ENCODE measurements around the gene PPEF1.
A peak's percentile ranks its signal among the peaks of the same experiment; 100 is the strongest.
"Not testable (repeated sequence)": the region's sequence is repeated elsewhere in the genome, so short reads cannot be mapped to it uniquely, and the experiment has no call there.

The PPEF1 gene

DNA sequence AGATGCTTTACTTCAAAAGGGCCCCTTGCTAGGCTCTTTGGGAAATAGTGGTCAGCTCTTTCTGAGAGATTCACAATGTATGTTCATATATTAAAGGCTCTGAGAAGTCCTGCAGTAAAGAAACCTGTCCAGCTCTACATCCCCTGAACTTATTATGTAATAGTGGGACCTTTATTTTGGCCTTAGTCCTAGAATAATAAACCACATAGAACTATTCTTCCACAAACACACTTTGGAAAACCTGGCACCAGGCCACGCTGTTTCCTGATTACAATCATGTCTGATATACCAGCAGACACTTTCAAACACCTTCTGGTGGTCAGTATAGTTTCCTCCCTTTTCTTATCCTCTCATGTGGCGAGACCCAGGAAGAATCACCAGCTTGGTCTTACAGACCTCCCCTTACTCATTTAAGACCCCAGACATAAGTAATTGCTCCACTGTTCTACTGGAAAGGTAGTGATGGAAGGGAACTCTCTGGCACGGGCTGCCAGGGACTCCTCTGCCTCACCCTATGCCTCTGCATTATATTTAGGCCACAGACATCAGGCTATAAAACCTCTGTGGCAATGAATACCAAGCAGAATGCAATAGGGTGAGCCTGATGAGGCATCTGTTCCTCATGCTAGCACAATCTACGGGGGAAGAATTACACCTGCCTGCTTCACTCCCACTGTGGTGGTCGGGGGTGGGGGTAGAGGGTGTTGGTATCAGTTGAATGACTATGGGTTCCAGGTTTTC, 5.7 kb upstream of the PPEF1 start:
- FAIRE-seq = no peak

DNA sequence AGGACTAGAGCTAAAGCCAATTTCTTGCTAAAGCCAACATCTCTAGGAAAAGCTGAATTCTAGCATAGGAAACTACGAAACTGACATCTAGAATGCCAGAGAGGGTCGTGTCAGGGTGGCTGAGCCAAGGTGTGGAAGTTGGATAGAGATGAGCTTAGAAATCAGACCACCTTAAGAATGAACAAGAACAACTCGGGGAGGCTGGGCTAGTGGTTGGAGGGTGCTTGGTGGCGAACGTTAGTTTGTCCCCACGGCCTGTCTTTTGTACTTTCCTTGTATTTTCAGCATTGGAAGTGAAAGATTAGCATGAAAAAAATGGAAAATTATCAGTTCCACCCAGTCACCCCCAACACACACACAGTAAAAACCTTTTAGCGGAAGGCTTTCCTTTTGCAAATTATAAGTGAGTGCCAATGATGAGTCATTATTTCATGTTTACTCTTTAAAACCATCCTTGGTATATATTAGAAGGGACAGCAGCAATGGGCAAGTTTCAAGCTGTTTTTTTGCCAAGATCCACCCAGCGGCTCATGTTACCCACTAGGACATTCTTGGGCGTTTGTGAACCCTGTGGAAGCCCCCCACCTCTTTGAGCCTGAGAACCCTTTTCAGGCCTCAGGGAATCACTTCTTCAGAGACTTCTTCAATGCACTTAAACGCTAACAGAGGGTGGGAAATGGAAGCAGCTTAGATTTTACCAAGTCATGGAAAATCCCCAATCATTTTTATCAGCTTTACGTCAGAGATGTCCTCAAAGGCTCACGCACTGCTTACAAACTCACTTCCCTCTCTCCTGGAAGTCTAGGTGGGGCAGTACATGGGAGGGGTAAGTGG, 4.9 kb upstream of the PPEF1 start:
- FAIRE-seq (no peak), DNase-seq (ENCODE audit: low spot score) (peak; percentile 6)

More for the DNA sequence above, 5.7 kb upstream of the PPEF1 start:
- no peak for DNase-seq (ENCODE audit: low spot score)

- FAIRE-seq (no peak), DNase-seq (ENCODE audit: low spot score) (no peak)
These were observed 2.4 kb downstream of the PPEF1 start for GRCh38 chrX:18709833-18710232.

- no peak for FAIRE-seq
- DNase-seq (ENCODE audit: low spot score) = no peak
These were observed 7.5 kb downstream of the PPEF1 start for GRCh38 chrX:18714910-18715309.

GRCh38 chrX:18719852-18720251, 12.4 kb downstream of the PPEF1 start:
- no peak for DNase-seq (ENCODE audit: low spot score)
- no peak for FAIRE-seq

DNA sequence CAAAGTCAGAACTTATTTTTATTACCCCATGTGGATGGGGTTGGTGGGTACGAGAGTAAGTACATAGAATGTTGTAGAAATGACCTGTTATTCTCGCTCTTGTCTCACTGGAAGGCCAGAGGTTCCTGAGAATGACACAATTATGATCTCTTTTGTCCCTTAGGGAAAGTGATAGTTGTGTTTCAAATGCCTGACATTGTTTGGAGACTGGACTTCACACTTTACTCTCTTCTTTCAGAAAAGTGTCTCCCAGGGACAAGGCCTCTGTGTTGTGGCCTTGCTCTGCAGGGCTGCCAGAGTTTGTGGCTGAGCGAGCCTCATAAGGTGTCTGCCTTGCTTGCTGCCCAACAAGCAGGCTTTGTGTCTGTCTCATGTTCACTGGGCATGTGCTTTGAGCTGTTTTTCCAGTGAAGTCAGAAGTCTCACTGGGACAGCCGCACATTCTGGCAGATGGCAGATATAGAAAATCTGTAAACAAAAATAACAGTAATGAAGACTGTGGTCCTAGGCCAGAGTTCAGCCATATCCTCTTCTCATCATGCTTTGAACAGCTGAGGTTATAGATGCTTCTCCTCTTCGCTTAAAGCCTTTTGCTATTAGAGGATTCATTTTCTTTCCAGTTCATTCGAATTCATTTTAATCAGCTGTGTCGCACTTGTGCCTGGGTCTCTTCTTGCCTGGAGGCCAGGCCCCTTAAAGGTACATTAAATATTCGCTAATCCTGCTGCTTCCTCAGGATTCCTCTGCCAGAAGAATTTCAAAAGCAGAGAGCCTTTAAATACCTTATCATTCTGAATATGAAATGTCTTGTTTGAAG, 14.4 kb downstream of the PPEF1 start:
- DNase-seq (ENCODE audit: low spot score) (no peak), FAIRE-seq (no peak)

DNA sequence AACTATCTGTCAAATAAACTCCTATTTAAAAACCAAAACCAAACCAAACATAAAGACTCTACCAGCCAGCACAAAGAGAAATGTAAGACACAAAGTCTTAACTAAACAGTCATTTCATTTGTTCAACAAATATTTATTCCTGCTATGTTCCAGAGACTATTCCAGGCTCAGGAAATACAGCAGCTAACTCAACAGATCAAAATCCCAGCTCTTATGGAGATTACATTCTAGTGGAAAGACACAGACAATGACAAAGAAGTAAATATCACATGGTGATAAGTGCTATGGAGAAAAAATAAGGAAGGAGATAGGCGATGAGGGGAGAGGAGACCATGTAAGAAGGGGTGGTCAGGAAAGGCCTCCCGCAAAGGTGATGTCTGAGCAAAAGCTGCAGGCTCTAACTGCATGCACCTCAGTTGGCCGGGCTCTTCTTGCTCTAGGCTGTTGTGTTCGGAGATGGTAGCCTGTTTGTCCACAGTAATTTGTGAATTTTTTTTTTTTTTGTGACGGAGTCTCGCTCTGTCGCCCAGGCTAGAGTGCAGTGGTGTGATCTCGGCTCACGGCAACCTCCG, 15.1 kb downstream of the PPEF1 start:
- FAIRE-seq (no peak), DNase-seq (ENCODE audit: low spot score) (no peak)

DNA sequence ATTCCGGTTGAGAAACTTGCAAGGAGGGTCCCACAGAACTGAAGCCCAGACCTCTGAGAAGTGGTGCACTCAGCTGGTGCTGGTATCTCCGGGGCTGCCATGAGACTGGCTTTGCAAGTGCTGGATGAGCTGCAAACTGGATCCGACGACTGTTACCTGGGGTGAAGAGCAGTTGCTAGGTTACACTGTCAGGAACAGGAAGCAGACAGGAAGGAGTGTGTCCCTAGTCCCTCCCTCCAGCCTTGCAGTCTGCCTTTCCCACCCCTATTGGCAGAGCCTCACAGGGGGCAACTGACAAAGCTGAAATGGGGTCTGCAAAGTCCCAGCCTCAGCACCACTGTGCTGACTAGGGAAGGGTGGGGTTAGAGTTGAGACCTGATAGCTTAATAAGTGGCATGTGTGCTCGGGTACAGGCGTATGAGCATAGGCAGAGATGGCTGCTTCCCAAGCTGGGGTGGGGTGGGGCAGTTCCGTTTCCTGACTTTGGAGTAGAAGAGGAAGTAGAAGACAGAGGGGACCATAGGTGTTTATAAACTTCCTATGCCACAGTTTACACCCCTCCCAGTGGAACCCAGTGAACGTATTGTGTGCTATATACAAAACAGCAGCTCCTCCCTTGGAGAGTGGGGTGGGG, 18.0 kb downstream of the PPEF1 start:
- FAIRE-seq (no peak), DNase-seq (ENCODE audit: low spot score) (no peak)

GRCh38 chrX:18733287-18733686, 25.8 kb downstream of the PPEF1 start:
- no peak for FAIRE-seq

GRCh38 chrX:18739609-18740008, 32.2 kb downstream of the PPEF1 start:
- not testable (repeated sequence) for FAIRE-seq; DNase-seq (ENCODE audit: low spot score)

More at GRCh38 chrX:18733287-18733686, 25.8 kb downstream of the PPEF1 start:
- DNase-seq (ENCODE audit: low spot score) = no peak

DNA sequence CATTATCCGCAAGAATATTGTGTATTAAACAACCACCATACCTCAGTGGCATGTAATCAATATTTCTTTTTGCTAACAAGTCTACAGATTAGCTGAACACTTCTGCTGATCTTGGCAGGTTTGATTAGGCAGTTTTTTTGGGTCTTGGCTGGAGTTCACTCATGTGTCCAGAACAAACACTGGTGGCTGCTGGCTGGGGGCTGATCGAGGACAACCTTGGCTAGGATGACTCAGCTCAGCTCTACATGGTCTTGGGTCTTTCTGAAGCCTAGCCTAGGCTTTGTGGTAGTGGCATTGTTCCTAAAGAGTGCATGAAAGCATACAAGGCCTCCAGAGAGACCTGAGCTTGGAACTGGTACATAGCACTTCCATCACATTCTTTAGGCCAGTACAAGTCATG, 41.1 kb downstream of the PPEF1 start:
- DNase-seq (ENCODE audit: low spot score) (no peak), FAIRE-seq (no peak)

DNA sequence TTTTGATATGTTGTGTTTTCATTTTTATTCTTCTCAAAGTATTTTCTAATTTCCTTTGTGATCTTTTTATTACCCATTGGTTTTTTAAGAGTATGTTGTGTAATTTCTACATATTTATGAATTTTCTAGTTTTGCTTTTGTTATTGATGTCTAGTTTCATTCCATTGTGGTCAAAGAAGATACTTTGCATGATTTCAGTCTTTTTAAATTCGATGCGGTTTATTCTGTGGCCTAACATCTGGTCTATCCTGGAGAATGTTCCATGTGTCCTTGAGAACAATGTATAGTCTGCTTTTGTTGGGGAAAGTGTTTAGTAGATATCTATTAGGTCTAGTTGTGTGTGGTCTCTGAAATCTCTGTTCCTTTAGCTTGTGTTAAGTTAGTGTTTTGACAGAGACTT, 46.2 kb downstream of the PPEF1 start:
- FAIRE-seq (no peak), DNase-seq (ENCODE audit: low spot score) (no peak)

DNA sequence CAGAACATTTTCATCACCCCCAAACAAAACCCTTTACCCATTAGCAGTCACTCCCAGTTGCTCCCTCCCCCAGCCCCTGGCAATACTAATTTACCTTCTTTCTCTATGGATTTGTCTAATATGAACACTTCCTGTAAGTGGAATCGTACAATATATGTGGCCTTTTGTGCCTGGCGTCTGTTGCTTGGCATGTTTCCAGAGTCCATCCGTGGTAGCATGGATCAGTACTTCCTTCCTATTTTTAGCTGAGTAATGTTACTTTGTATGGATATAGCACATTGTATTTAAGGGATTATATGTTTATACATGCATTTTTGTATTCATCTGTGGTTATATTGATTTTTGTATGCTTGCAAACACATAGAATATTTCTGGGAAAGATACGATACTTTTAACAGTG, 48.2 kb downstream of the PPEF1 start:
- FAIRE-seq (no peak), DNase-seq (ENCODE audit: low spot score) (no peak)

DNA sequence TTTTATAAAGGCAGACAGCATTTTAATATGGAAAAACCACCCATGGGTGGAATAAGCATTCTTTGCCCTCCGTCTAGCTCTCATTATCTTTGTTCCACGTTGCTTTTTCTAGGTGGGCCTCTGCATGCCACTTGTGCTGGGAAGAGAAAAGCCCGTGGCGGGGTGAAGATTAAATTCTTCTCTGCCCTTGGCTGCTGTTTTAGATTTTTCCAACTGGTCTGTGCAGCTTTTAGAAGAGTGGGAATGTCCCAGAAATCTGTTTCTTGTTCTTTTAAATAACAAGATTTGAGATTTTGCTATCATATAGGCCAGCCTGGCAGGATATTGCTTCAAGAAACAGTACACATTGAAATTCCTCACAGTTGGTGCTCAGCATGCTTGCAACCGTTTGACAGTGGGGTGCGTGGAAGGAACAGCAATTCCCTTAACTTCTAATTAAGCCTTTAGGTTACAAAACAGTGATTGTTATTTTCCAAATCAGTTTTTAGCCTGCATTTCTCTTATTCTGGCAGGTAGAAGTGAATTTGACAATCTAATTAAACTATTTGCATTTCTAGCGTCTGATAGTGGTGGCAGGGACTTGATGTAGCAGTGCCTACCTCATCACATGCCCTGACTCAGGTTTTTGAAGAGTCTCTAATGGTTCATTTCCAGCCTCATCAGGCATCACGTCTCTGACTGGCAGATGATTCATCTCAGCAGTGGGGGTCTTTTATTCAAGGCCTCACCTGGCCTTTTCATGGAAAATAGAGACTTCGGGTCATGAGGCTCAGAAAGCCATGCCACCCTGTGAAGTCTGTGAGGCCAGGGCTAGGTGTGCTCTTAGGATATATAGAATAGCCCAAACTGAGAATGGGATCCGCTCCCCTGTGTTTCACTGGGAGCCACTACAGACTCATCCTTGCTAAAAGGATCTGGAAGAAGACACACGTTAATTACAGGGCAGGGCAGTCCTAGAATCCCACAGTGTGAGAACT, 50.8 kb downstream of the PPEF1 start:
- FAIRE-seq = no peak
- DNase-seq (ENCODE audit: low spot score) = no peak

DNA sequence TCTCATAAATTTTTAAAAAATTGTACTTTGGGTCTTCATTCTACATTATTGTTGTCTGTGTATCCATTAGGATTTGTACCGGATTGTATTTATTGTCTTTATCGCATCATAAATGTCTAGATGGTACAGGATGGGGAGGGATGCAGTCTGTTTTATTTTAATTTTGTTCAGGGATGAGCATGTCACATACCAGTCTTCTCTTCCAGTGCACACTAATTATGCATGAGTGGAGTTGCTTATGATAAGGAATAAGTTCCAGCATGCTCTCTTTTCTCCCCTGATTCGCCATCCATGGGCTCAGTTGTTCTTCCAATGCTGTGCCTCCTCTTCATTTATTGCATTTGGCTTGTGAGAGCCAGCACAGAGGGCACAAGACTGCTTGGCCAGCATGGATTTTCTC, 54.3 kb downstream of the PPEF1 start:
- DNase-seq (ENCODE audit: low spot score) (no peak), FAIRE-seq (no peak)

- FAIRE-seq; DNase-seq (ENCODE audit: low spot score): not testable (repeated sequence)
These were observed 55.7 kb downstream of the PPEF1 start for GRCh38 chrX:18763106-18763505.

GRCh38 chrX:18769364-18769763, 61.9 kb downstream of the PPEF1 start:
- DNase-seq (ENCODE audit: low spot score) = no peak
- no peak for FAIRE-seq

DNA sequence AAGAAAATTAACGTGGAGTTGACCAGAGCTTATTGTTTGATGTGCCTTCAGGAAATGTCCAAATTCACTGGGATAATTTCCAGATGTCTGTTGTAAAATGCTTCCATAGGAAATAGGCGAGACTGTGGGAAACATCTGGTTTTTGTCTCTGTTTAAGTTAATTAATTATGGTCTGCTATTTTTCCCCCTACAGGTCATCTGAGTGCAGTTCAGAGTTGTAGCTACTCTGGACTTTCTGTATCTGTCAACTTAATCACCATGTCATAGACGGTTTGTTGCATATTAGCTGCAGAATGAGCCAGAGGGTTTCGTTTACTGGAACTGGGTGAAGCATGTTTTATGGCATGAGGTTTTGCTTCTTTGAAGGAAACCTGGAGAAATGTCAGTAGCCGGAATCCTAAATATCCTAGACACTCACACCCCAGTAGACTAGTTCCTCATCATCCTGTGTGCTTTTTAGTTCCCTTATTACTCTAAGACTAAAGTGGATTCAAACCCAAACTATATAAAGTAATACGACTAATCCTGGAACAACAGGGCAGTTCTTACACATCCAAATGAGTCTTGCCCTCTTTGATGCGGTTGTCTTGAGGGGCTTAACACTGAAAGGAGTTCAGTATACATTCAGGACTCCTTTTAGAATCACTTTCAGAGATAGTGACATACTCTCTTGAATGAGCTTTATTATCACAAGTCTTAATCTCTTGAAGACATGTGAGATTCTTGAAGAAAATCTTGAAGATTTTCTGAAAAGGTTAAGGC, 62.5 kb downstream of the PPEF1 start:
- FAIRE-seq = no peak

DNA sequence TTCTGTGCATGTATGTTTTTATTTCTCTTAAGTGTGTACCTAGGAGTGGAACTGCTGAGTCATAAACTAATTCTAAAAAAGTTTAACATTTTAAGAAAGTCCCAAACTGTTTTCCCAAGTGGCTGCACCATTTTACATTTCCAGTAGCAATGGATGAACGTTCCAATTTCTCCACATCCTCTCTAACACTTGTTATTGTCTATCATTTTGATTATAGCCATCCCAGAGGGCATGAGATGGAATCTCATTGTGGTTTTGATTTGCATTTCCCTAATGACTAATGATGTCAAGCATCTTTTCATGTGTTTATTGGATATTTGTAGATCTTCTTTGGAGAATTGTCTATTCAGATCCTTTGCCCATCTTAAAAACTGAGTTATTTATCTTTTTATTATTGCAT, 82.5 kb downstream of the PPEF1 start:
- DNase-seq (ENCODE audit: low spot score) (no peak), FAIRE-seq (no peak)

More for the DNA sequence above, 62.5 kb downstream of the PPEF1 start:
- DNase-seq (ENCODE audit: low spot score) = no peak

Measured in urothelium cell line (cell line).